T-helper 1 cell (primary cell): Measurements from ENCODE around the gene GRIK1.

Experiments
- DNase-seq, 5 donors: peaks; one replicate each; pipeline ENCODE4 v3.0.0-alpha.2; 2012 to 2020

The GRIK1 gene

GRCh38 chr21:29583424-29583924 is 356.3 kb downstream of the GRIK1 start:
- no peak for DNase-seq

- no peak for DNase-seq
These were observed 356.9 kb downstream of the GRIK1 start for GRCh38 chr21:29582855-29583254.

GRCh38 chr21:29581393-29581792 is 358.4 kb downstream of the GRIK1 start:
- DNase-seq = no peak

- no peak for DNase-seq
These were observed 359.0 kb downstream of the GRIK1 start for GRCh38 chr21:29580732-29581285.

GRCh38 chr21:29578306-29578705 is 361.5 kb downstream of the GRIK1 start:
- DNase-seq = no peak

GRCh38 chr21:29571949-29572348 is 367.8 kb downstream of the GRIK1 start:
- no peak for DNase-seq

GRCh38 chr21:29568020-29568697 is 371.6 kb downstream of the GRIK1 start:
- DNase-seq = no peak

- DNase-seq = no peak
These were observed 381.7 kb downstream of the GRIK1 start for GRCh38 chr21:29557931-29558725.

GRCh38 chr21:29557200-29557599 is 382.6 kb downstream of the GRIK1 start:
- no peak for DNase-seq

GRCh38 chr21:29555601-29556000 is 384.2 kb downstream of the GRIK1 start:
- DNase-seq = no peak

- DNase-seq = no peak
These were observed 389.6 kb downstream of the GRIK1 start for GRCh38 chr21:29550205-29550604.

GRCh38 chr21:29549614-29550013 is 390.2 kb downstream of the GRIK1 start:
- DNase-seq = no peak

- DNase-seq = no peak
These were observed 391.8 kb downstream of the GRIK1 start for GRCh38 chr21:29547998-29548397.

GRCh38 chr21:29546071-29546470 is 393.7 kb downstream of the GRIK1 start:
- no peak for DNase-seq

- no peak for DNase-seq
These were observed 399.5 kb downstream of the GRIK1 start for GRCh38 chr21:29540289-29540688.

- DNase-seq = no peak
These were observed 401.7 kb downstream of the GRIK1 start for GRCh38 chr21:29538115-29538514.

- DNase-seq = no peak
These were observed 405.3 kb downstream of the GRIK1 start for GRCh38 chr21:29534448-29534847.

- no peak for DNase-seq
These were observed 410.7 kb downstream of the GRIK1 start for GRCh38 chr21:29529139-29529538.

- no peak for DNase-seq
These were observed 413.3 kb downstream of the GRIK1 start for GRCh38 chr21:29526545-29526944.

GRCh38 chr21:29524055-29524454 is 415.7 kb downstream of the GRIK1 start:
- no peak for DNase-seq

GRCh38 chr21:29523646-29524045 is 416.1 kb downstream of the GRIK1 start:
- DNase-seq = no peak

- DNase-seq = no peak
These were observed 417.9 kb downstream of the GRIK1 start for GRCh38 chr21:29521872-29522271.

GRCh38 chr21:29520171-29520570 is 419.6 kb downstream of the GRIK1 start:
- DNase-seq = no peak
